NOMO-1 treated with DMSO at 0.1 percent for 48 hours (cell line): Measurements from ENCODE around the gene ROR1.

Experiments used
- DNase-seq: peaks from one replicate; lab custom pipeline; 2025; ENCODE audit not compliant: unreplicated experiment; lab: John Stamatoyannopoulos, UW

The ROR1 gene

GRCh38 chr1:64004451-64005025 is 230.7 kb downstream of the ROR1 start:
- no peak for DNase-seq

DNA sequence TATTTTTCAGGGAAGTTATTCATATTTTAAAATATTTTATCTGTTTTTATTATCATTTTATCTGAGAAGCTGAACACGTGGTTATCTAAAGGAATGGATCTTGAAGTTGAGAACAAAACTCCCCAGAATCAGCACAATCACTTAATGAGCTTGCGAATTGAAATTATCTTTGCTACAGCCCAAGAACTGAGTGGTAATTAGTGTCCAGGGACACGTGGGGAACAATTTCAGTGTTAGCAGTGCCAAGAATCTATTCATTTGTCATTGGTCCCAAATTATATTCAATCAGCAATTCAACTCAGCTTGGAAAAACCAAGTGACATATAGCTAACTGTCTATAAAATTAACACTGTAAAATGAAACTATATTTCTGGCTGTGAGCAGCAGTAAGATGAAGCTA is 232.0 kb downstream of the ROR1 start:
- no peak for DNase-seq

- no peak for DNase-seq
These were observed 232.6 kb downstream of the ROR1 start for GRCh38 chr1:64006276-64007051.

GRCh38 chr1:64010316-64010715 is 236.5 kb downstream of the ROR1 start:
- DNase-seq, result no peak

DNA sequence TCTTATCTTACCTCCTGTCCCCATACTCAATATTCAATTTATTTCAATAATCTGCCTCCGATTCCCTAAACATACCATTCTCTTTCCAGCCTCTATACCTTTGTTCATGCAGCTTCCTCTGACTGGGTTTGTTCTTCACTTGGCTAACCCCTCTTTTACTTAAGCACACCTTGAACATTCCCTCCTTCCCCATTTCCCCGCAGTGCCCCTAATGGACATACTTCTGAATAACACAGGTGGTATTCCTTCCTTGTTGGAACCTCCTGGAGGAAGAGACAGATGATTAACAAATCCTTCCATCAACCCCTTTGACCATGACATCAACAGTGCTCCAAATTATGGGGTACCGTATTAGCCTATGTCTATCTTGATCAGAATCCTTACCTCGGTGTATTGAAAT is 239.6 kb downstream of the ROR1 start:
- no peak for DNase-seq

- peak; percentile 19 for DNase-seq
These were observed 246.0 kb downstream of the ROR1 start for GRCh38 chr1:64019818-64020217.

DNA sequence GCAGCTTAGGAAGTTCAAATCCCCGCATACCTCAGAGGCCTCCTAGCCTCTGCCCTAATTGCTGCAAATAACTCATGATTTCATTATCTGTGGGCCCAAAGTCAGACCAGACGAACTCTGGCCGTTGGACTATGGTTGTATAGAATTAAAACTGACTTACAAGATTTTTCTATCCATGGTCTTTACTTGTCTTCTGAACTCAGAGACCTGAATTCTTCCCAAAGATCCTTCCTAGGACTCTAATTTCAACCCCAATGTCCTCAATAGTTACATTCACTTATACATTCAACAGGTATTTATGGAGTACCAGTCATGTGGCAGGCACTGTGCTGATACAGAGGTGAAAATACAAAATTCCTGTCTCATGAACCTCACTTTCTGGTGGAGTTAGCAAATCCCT is 247.2 kb downstream of the ROR1 start:
- no peak for DNase-seq

- no peak for DNase-seq
These were observed 251.2 kb downstream of the ROR1 start for GRCh38 chr1:64025051-64025450.

DNA sequence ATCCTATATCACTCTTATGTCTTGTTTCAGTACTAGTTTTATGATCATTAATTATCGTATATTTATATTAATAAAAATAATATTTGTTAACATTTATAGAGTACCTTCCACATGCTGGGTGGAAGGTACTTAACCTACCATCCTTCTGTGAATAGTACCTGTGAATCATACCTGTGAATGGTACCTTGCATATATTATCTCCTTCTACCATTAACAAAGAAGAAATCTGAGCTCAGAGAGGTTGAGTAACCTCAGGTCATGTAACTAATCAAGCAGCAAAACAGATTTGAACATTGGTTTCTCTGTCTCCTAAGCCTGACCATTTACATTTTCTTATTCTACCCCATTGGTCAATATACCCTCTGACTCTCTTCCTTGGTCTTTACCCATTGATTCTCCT is 255.2 kb downstream of the ROR1 start:
- no peak for DNase-seq

- DNase-seq, result no peak
These were observed 256.6 kb downstream of the ROR1 start for GRCh38 chr1:64030411-64030810.

DNA sequence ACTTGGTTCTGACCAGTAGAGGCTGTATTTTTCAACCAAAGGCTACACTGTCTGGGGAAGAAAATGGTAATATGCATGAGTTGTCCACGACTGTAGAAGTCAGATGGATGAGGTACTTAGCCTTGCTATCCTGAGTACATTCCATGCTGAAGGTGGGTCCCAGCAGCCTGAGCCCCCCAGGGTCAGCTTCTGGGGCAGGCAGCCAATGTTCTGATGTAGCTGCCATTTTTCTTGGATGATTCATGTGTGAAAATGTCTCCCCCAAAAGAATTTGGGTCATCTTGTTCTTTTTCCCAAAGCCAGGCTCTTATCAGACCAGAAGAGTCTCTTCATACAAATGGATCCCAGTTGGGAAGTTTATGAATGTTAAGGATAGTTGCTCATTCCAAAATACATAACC is 257.4 kb downstream of the ROR1 start:
- no peak for DNase-seq

GRCh38 chr1:64033667-64034220 is 259.9 kb downstream of the ROR1 start:
- no peak for DNase-seq

DNA sequence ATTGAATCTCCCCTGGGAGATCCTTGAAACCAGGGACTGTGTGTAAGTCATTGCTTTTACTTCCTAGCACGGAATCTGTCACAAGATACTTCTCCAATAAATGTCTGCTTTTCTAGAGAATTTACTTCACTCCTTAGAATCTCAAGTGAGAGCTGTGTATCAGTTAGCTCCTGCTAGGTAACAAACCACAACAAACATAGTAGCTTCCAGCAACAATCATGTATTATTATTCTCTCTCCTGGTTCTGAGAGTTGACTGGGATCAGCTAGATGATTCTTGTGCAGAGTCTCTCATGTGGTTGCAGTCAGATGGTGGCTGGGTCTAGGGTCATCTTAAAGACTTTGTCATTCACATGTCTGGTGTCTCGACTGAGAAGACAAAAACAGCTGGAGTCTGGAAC is 262.7 kb downstream of the ROR1 start:
- DNase-seq, result no peak

GRCh38 chr1:64038119-64038518 is 264.3 kb downstream of the ROR1 start:
- DNase-seq, result no peak

DNA sequence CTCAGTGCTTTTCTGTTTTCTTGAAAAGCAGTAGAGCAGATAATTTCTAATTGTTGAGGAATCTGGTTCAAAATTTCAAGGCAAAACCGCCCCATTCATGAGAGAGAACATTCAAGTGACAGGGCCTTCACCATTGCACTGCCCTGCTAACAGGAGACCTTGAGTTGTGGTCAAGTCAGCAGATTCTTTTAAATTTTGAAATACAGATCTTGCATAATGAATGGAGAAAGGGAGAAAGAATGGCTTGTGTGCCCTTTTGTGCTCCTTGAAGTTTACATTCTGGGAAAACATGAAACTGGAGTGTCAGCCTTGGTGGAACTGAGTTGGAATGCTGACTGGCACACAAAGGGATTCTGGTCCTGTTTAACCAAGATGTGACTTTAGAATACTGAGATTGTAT is 265.1 kb downstream of the ROR1 start:
- DNase-seq, result no peak

- DNase-seq, result no peak
These were observed 265.6 kb downstream of the ROR1 start for GRCh38 chr1:64039390-64039926.

DNA sequence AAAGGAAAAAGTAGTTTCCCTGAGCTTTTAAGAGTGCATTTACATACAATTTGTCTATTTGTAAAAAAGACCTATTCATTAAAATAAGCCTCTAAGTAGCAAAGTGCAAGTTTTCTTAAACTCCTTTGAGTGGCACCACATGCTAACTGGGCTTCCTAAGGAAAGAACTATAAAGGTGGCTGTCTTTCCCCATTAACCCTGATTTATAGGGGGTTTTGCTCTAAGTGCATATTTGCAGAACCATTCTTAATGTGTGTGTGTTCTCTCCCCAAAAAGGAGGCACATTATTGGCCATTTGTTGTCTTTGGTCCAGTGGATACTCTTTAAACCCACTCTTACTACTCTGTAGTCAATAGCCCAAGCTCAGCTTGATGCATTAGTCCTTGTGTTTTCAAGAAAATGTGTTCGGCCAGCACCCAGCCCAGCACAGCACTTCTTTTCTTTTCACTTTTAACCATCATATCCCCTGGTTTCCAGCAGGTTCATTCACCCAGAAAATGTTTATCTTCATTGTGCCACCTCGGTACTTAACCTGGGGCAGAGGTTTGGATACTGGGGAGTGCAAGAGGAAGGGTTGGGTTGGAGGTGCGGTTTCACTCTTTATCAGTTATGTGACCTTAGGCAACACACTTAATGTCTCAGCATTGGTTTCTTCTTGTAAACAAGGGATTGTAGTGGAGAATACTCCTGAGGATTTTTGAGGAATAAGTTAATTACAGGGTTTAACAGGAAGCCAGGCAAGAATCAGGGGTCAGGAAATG is 267.7 kb downstream of the ROR1 start:
- DNase-seq, result no peak

DNA sequence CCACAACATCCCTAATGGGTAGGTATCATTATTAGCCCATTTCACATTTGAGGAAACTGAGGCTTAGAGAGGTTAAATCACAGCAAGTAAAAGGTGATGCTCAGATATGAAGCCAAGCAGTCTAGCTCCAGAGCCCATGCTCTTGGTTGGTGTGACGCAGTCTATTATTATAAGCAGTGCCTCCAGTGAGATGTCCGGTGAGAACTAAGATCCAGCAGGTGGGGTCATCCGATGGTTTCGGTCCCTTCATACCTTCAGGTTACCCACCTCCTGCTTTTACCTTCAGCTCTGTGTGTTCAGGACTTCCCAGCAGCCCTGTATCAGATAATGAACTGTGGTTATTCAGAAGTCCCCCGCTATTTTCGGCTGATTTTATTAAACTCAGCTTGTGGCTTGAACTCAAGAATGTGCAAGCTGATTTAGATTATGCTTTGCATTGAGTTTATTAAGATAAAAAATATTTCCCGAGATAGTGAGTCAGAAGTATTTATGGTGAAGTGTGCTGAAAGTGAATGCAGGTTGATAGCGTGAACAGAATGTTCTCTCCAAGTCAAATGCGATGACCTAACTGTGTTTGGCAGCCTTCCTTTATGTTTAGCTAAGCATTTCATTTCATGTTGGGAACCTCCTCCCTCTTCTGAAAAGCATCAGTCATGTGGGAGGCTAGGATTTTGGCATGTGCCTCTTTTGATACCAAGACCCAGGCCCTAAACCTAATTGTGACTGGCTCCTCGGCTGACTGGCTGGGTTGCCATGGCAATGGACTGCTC is 268.7 kb downstream of the ROR1 start:
- DNase-seq, result peak; percentile 0

- DNase-seq, result no peak
These were observed 269.5 kb downstream of the ROR1 start for GRCh38 chr1:64043288-64043687.

GRCh38 chr1:64043976-64044375 is 270.2 kb downstream of the ROR1 start:
- no peak for DNase-seq

- no peak for DNase-seq
These were observed 272.4 kb downstream of the ROR1 start for GRCh38 chr1:64046243-64046642.
